HepG2 (cell line): ENCODE data around the gene GFRA1. TPM values are rescaled to one million over a fixed set of nuclear protein-coding genes. Genes with fewer than 3 reads are reported as not detected.
A peak's percentile ranks its signal among the peaks of the same experiment; 100 is the strongest.

Experiments used
- ETV5 ChIP-seq: IDR thresholded peaks from 2 replicates; pipeline ENCODE4 v1.6.1; 2018; ENCODE audit warnings: missing biosample characterization, missing genetic modification reagents, inconsistent platforms, borderline replicate concordance
- GTF3A ChIP-seq: sonication (generic); formaldehyde crosslinking; conservative IDR thresholded peaks from 2 replicates; pipeline ENCODE4 v1.4.0; 2020; ENCODE audit warnings: mild to moderate bottlenecking, missing genetic modification reagents
- IKZF1 ChIP-seq: fragments of 450-650 bp; IDR thresholded peaks from 2 replicates; pipeline ENCODE4 v1.7.1; 2016
- KLF16 ChIP-seq, 2 experiments: sonication (generic) in 1 of 2; formaldehyde crosslinking in 1 of 2; IDR thresholded peaks; 2 replicates each; pipeline versions ENCODE4 v1.6.1 to v1.8.0; 2016 to 2023; ENCODE audit warnings: missing genetic modification reagents in 2 of 2, missing compliant biosample characterization in 1 of 2
- NR2F2 ChIP-seq: IDR thresholded peaks from 2 replicates; pipeline ENCODE4 v1.6.1; 2012; ENCODE audit warnings: low read depth, inconsistent platforms, borderline replicate concordance
- PHF21A ChIP-seq: sonication (generic); formaldehyde crosslinking; IDR thresholded peaks from 2 replicates; pipeline ENCODE4 v1.5.0; 2020; ENCODE audit warnings: mild to moderate bottlenecking, missing genetic modification reagents
- SMC3 ChIP-seq: IDR thresholded peaks from 2 replicates; pipeline ENCODE4 v1.6.1; 2011; ENCODE audit warnings: low read length, improper control_type of control experiment
- STAT6 ChIP-seq: sonication (generic); formaldehyde crosslinking; IDR thresholded peaks from 2 replicates; pipeline ENCODE4 v1.4.0; 2020; ENCODE audit warnings: missing genetic modification reagents, mild to moderate bottlenecking, borderline replicate concordance
- TCF12 ChIP-seq, 2 experiments: fragments of 450-650 bp in 1 of 2; sonication (generic) in 1 of 2; formaldehyde crosslinking in 1 of 2; IDR thresholded peaks; 2 replicates each; pipeline versions ENCODE4 v1.6.1 to v1.8.0; 2017 to 2022; ENCODE audit warnings: antibody characterized with exemption in 1 of 2, mild to moderate bottlenecking in 1 of 2, missing genetic modification reagents in 1 of 2, moderate library complexity in 1 of 2
- ZNF24 ChIP-seq: fragments of 450-650 bp; IDR thresholded peaks from 2 replicates; pipeline ENCODE4 v1.6.1; 2017; ENCODE audit warnings: antibody characterized with exemption, mild to moderate bottlenecking
- ZNF362 ChIP-seq: sonication (generic); formaldehyde crosslinking; IDR thresholded peaks from 2 replicates; pipeline ENCODE4 v1.4.0; 2020; ENCODE audit warnings: missing genetic modification reagents, mild to moderate bottlenecking, borderline replicate concordance
- ZNF609 ChIP-seq: sonication (generic); formaldehyde crosslinking; IDR thresholded peaks from 2 replicates; pipeline ENCODE4 v1.4.0; 2020; ENCODE audit warnings: mild to moderate bottlenecking, missing genetic modification reagents, borderline replicate concordance
- ZNF777 ChIP-seq: sonication (generic); formaldehyde crosslinking; IDR thresholded peaks from 2 replicates; pipeline ENCODE4 v1.4.0; 2020; ENCODE audit warnings: missing genetic modification reagents
- polyA plus RNA-seq, 8 experiments: library from polyadenylated mRNA; depleted of rRNA in 3 of 8; stranded (reverse) in 7 of 8; unstranded in 1 of 8; fragments of >200 nt; fragmentation: Illumina TruSeq in 4 of 8; extraction: Trizol in 4 of 8; gene quantifications; 2 replicates each; pipeline versions ENCODE4 v1.2.1 to v1.2.3, GENCODE V29; 2011 to 2016; ENCODE audit warnings: low read depth in 4 of 8, missing spikeins in 1 of 8, mixed read lengths in 1 of 8; ENCODE audit not compliant: insufficient read depth in 1 of 8
- total RNA-seq, 5 experiments: library from RNA; depleted of rRNA; stranded (reverse); fragments of >200 nt; fragmentation: Illumina TruSeq; extraction: Trizol; gene quantifications; 2 replicates each; pipeline ENCODE4 v1.2.3, GENCODE V29; 2016; ENCODE audit warnings: low read depth in 1 of 5
- TF ChIP-seq, protein P1 (sequence below): sonication (generic); formaldehyde crosslinking; IDR thresholded peaks from 2 replicates; pipeline ENCODE4 v1.5.0; 2020; ENCODE audit warnings: missing genetic modification reagents
- TF ChIP-seq, protein P2 (sequence below): IDR thresholded peaks from 2 replicates; pipeline ENCODE4 v1.6.1; 2016; ENCODE audit warnings: missing biosample characterization, missing genetic modification reagents, low read depth

GFRA1 gene
- total and polyA plus RNA-seq, 2 of the 13 experiments (the other 11 are each of a cell fraction or from before 2014, with no cell fraction given), result not detected

DNA sequence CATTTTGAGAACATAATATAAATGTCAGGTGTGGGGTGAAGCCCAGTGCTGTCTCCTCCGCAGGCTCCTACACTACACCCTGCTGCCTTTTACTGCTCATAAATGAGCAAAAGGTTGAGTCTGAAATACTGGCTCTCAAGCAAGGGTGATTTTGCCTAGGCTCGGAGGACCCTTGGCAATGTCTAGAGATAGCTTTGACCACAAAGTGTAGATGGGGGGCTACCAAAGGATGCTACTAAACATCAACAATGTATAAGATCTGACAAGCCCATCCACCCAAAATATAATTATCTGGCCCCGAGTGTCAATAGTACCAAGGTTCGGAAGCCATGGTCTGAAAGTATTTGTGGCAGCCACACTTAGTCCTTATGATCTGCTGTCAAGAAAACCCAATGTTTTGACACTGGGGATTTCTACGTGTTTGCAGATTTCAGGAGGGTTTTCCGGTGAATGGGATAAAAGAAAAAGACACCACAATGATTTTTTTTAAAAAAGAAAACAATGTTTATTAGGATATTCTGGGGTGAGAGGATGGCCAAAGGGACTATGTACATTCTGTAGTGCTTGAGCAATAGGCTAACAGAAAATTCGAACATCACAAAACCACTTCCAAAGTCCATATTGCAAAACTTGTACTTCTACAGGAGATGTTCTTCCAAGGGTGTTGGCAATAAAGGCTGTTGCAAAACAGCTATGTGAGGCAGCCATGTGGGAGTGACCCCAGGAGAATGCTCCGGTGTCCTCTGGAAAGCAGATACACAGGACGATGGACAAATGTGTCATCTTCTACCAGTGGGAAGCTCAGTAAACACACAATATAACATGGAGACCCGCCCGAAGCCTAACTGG, 216.3 kb downstream of the GFRA1 start (continued):
- TF ChIP-seq, protein P1, sequence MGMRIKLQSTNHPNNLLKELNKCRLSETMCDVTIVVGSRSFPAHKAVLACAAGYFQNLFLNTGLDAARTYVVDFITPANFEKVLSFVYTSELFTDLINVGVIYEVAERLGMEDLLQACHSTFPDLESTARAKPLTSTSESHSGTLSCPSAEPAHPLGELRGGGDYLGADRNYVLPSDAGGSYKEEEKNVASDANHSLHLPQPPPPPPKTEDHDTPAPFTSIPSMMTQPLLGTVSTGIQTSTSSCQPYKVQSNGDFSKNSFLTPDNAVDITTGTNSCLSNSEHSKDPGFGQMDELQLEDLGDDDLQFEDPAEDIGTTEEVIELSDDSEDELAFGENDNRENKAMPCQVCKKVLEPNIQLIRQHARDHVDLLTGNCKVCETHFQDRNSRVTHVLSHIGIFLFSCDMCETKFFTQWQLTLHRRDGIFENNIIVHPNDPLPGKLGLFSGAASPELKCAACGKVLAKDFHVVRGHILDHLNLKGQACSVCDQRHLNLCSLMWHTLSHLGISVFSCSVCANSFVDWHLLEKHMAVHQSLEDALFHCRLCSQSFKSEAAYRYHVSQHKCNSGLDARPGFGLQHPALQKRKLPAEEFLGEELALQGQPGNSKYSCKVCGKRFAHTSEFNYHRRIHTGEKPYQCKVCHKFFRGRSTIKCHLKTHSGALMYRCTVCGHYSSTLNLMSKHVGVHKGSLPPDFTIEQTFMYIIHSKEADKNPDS (CRISPR knock-in tag), result peak; percentile 50; the same call in 1 of the 2 replicates
- TF ChIP-seq, protein P2, sequence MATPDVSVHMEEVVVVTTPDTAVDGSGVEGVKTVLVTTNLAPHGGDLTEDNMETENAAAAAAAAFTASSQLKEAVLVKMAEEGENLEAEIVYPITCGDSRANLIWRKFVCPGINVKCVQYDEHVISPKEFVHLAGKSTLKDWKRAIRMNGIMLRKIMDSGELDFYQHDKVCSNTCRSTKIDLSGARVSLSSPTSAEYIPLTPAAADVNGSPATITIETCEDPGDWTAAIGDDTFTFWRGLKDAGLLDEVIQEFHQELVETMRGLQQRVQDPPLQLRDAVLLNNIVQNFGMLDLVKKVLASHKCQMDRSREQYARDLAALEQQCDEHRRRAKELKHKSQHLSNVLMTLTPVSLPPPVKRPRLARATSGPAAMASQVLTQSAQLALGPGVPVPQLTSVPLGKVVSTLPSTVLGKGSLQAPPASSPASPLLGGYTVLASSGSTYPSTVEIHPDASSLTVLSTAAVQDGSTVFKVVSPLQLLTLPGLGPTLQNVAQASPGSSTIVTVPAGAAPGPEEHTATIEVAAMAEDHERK (CRISPR knock-in tag), result no peak
- TF ChIP-seq ETV5, result peak; percentile 70; the same call in 1 of the 2 replicates
- TF ChIP-seq ZNF24, result no peak
- TF ChIP-seq KLF16 (CRISPR knock-in tag; IDR thresholded peaks at IDR 0.05), result peak in 1 of 2 experiments; percentile 97; a peak in 2 of 4 replicates
- TF ChIP-seq SMC3, result peak; percentile 45
- TF ChIP-seq NR2F2, result peak; percentile 78; the same call in 1 of the 2 replicates
- no peak for TF ChIP-seq IKZF1
- no peak for TF ChIP-seq ZNF777 (CRISPR knock-in tag)
- TF ChIP-seq ZNF609 (CRISPR knock-in tag), result peak; percentile 77; the same call in 1 of the 2 replicates
- 0 out of 2 replicates have a peak, but pooled peaks have one; percentile 66 for TF ChIP-seq STAT6 (CRISPR knock-in tag)
- no peak for TF ChIP-seq TCF12 (IDR thresholded peaks at IDR 0.05)
- TF ChIP-seq TCF12 (CRISPR knock-in tag; IDR thresholded peaks at IDR 0.05), result no peak
- peak; percentile 91 for TF ChIP-seq PHF21A
- TF ChIP-seq ZNF362, result peak; percentile 84
- no peak for TF ChIP-seq GTF3A
